IPS DF 4.7 (cell line): Measurements from ENCODE around the gene KRTAP1-4.
"Not testable (repeated sequence)": the region's sequence is repeated elsewhere in the genome, so short reads cannot be mapped to it uniquely, and the experiment has no call there.

Source experiments
- DNase-seq: peaks from one replicate; pipeline ENCODE4 v3.0.0-alpha.2; 2013; ENCODE audit warnings: low spot score; ENCODE audit errors: extremely low read depth

The KRTAP1-4 gene, protein sequence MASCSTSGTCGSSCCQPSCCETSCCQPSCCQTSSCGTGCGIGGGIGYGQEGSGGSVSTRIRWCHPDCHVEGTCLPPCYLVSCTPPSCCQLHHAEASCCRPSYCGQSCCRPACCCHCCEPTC

DNA sequence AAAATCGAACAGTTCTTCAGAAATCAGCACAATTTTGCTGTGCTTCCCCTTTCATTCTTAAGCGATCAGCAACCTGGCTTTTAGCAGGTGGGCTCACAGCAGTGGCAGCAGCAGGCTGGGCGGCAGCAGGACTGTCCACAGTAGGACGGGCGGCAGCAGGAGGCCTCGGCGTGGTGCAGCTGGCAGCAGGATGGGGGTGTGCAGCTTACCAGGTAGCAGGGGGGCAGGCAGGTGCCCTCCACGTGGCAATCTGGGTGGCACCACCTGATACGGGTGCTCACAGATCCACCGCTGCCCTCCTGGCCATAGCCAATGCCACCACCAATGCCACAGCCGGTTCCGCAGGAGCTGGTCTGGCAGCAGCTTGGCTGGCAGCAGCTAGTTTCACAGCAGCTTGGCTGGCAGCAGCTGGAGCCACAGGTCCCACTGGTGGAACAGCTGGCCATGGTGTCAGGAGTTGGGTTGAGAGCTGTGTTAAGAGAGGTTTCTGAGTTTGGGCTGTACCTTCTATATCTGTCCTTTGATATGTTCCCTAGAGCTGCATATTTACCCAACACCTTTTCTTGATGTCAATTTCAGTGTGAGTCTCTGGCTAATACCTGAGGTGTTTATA, at the start of gene KRTAP1-4:
TSS of gene KRTAP1-4 (minus strand) at position 563 of the 613 bp plus-strand sequence. CDS start at position 446, 117 bp downstream.
- DNase-seq = no peak

DNA sequence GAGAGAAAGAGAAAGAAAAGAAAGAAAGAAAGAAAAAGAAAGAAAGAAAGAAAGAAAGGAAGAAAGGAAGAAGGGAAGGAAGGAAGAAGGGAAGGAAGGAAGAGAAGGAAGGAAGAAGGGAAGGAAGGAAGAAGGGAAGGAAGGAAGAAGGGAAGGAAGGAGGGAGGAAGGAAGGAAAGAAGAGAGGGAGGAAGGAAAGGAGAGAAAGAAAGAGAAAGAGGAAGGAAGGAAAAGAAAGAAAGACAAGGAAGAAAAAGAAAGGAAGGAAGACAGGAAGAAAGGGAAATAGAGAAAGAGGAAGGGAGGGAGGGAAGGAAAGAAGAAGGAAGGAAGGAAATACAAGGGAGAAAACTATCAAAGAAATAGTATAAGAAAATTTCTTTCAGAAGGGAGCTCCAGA, 46.8 kb upstream of the KRTAP1-4 start:
- no peak for DNase-seq

DNA sequence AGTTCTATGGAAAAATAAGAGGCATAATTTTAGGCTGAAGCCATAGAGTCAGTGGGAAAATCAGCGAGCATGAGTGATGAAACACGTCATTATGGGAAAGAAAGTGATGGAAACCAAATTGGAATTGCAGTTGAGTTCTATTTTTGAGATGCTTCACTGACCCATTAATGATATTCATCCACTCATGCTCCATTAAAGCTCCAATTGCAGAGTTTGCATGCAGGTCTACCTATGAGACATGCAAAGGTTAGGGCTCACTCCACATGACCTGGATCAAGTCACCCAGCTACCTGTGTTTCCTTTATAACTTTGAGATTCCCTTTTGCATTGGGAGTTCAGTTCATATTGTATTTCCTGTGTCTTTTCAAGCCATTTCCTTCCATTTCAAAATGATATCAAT, 43.7 kb upstream of the KRTAP1-4 start:
- no peak for DNase-seq

DNA sequence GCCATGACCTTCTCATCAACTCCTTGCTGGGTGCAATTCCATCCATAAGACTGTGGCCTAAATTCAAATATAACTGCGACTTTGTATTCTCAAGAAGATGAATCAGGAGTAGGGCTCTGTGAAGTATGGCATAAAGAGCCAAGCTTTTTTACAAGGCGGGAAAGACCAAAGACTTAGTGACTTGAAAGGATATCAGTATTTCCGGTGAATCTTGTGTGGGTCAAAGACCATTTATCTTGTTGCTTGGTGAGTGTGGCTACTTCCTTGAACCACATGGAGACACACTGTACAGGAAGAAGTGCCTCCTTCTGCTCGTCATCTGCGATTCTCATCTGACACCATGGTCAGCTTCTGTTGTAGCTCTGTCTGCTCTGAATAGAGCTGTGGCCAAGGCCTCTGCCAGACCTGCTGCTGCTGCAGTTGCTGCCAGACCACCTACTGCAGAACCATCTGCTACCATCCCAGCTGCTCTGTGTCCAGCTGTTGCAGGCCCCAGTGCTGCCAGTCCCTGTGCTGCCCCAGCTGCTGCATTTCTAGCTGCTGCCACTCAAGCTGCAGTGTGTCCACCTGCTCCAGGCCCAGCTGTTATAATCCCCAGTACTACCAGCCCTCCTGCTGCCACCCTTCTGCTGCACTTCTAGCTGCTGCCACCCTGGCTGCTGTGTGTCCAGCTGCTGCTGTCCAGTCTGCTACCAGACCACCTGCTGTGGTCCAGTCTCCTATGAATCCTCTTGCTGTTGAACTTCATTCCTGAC, 41.8 kb upstream of the KRTAP1-4 start:
- DNase-seq = no peak

DNA sequence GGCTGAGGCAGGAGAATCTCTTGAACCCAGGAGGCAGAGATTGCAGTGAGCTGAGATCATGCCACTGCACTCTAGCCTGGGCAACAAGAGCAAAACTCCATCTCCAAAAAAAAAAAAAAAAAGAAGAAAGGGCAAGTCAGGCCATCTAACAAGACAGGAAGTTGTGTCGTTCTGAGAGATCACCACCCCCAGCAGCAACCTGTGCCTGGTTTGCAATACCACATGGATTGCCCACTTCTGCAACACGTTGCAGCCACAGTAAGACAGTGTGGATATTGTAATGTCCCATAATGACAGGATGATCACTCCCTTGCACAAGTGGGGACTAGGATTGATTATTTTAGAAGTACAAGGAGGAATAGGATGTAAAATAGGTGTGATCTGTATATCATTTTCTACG, 39.0 kb upstream of the KRTAP1-4 start:
- DNase-seq = no peak

DNA sequence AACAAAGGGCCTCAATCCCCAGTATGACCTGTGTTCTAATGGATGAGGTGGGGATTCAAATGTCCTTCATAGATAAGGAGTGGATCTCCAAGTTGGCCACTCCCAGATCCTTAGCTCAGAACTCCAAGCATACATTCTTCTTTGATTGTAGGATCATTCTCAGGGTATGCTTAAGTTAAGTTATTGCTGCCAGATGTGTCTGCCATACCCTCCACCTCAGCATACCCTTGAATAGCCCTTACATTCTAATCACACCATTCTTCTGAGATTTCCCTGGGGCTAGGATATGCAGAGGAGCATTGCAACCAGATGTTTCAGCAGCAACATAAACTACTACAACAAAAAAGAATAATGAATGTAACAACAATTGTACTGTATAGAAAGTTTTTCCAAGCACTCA, 37.3 kb upstream of the KRTAP1-4 start:
- no peak for DNase-seq

DNA sequence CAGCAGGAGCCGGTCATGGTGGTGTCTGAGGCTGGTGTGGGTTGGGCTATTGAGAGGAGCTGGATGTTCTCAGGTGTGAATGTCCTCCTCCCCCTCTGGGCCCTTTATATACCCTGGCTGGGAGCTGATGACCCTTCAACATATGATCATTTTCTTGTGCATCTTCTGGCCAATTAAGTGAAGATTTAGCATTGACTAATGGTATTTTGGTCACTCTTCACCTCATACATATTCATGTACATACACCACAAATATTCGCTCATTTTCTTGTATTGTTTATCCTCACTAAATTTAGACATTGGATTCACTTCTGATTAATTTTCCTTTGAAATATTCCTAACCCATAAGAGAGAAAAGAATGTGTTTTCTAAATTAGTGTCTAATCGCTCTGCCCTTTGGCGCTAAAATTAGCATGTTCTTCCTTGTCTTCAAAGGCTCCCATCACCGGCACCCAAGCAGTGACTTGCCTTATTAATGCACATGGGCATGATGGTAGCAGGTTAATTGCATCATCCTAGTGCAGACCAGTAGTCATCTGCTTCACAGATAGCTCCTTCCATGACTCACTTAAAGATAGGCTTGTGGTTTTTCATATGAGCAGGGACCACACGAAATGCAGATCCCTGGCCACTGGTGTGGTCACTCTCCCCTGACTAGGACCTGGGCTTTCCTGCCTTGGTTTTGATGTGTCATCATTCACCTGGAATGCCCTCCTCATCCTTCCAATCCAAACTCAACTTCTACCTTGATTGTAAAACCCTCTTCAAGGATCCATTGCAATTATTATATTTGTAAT, 36.0 kb upstream of the KRTAP1-4 start, which contains the start of gene KRTAP2-4:
TSS of gene KRTAP2-4 (minus strand) at position 51 of the 796 bp plus-strand sequence. CDS start at position 17, 34 bp downstream.
- no peak for DNase-seq

DNA sequence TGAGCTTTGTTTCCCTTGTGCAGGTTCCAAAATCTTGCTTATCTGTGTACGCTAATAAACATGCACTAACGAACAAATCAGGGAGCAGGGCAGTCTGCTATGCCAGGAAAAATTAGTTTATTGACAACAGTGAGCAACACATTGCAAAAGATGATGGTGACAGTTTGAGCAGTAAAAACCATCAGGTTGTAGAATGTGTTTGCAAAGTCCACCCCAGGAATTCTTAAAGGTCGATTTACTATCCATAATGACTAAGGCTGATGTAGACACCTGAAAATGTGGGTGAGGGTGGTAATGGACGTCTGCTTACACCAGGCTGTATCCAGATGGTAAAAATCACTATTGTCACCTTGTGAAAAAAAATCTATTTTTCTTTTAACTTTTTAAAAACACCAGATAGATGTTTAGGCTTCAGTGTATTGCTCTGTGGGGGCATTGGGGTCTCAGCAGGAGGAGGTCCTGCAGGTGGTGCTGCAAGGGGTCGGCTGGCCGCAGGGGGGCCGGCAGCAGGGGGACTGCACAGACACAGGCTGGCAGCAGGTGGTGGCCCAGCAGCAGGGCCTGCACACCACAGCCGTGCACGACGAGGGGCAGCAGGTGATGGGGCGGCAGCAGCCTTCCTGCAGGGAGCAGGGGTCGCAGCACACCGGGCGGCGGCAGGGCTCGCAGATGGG, 35.2 kb upstream of the KRTAP1-4 start:
- not testable (repeated sequence) for DNase-seq

DNA sequence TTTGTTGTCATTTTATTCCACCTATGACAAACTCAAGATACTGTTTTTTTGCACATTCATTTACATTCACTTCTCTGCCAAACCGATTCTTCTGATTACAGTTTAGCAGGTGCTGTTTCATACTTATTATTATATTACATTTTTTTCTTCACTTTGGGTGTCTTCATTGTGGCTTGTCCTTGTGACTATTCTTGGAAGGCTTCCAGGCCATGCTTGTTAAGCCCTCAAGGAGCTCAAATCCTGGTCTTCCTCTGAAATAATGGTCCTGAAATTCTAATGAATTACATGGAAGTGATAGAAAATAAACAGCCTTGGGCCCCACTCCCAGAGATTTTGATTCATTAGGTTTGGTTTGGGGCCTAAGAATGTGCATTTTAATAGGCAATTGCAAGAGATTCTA, 34.3 kb upstream of the KRTAP1-4 start:
- no peak for DNase-seq

DNA sequence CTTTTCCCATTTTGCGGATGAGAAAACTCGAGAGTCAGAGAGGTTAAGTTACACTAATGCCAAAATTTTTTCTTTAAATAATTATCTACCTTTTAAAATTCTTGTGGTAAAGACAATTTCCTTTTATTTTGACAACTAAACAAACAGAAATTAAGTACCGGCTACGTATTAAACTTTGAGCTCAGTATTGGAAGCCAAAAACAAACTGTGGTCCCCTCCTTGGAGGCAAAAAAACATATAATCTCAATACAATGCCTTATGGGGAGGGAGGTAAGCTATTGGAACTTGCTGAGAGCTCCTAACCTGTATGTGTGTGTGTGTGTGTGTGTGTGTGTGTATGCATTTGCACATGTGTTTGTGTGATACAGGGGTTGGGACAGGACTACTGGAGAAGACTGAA, 33.5 kb upstream of the KRTAP1-4 start:
- no peak for DNase-seq

DNA sequence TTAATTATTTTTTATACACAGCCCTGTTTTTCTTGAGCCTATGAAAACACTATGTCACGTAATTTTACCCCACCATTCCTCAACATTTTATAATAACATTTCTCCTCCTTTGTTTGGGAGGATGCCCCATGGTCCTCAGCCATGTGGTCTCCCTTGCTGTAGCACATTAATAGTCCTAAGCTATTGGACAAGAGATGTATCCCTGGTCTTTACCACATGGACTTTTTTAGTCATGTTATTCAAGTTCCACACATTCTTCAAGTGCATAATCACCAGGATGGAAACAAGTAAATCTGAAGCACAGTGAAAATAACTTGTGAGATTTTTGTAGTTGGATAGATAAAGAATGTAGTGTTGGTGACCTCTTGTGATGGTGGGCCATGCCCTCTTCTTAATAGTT, 32.0 kb upstream of the KRTAP1-4 start:
- DNase-seq = no peak

DNA sequence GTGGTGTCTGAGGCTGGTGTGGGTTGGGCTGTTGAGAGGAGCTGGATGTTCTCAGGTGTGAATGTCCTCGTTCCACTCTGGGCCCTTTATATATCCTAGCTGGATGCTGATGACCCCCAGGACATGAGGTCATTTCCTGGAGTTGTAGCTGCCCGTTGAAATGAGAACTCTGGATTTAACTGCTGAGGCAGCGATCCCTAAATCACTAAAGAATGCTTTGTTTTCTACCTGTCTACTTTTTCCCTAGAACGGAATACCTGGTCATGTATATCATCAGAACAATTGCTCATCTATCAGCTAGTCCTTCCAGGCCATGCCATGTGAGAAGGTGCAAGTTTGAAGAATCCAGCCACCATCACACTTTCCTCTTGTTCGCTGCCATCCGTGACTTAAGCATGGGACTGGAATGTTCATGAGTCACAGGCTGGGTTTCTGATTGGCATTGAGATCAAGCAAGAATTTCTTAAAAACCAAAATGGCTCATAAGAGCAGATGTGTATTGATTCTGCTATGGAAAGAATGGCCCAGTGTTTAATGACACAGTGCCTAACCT, 30.1 kb upstream of the KRTAP1-4 start, which contains the start of gene KRTAP2-3:
TSS of gene KRTAP2-3 (minus strand) at position 63 of the 553 bp plus-strand sequence. CDS start 64 bp downstream, outside the sequence.
- DNase-seq = no peak

DNA sequence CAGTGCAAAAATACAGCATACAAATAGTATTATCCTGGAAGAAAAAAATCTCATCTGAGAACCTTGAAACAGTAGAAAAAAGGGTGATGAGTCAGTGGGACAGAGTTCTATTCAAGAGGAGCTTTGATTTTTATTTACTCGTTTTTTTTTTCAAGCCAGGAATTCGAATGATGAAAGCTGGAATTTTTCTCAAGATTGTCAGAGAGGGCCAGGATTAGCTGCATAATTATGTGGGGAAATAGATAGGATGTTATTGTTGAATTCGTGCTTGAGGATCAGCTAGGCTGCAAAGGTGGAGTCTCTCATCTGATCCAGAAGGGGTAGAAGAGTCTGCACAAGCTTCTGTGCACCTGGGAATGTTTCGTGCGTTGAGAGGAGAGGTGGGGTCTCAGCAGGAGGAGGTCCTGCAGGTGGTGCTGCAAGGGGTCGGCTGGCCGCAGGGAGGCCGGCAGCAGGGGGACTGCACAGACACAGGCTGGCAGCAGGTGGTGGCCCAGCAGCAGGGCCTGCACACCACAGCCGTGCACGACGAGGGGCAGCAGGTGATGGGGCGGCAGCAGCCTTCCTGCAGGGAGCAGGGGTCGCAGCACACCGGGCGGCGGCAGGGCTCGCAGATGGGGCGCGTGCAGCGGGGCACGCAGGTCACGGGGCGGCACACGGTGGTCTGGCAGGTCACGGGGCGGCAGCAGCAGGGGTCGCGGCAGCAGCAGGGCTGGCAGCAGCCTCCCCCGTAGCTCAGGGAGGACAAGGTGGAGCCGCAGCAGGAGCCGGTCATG, 29.5 kb upstream of the KRTAP1-4 start:
- DNase-seq = not testable (repeated sequence)

DNA sequence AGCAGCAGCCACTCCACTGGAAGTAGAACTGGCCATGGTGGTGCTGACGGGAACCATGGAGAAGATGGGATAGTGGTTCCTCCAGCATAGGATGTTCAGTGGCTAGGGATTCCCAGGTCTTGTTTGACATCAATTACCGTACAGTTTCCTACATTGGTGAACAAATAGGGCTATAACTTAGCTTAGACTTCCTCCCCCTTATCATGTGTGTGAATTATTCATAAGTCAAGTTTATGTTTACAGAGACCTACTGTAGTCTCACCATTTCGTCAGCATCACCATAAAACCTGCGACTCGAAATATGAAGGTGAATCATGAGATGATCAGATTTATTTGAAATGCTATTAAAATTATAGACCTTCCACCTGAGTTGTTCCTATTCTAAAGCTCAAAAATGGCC, 28.7 kb upstream of the KRTAP1-4 start:
- DNase-seq = no peak

DNA sequence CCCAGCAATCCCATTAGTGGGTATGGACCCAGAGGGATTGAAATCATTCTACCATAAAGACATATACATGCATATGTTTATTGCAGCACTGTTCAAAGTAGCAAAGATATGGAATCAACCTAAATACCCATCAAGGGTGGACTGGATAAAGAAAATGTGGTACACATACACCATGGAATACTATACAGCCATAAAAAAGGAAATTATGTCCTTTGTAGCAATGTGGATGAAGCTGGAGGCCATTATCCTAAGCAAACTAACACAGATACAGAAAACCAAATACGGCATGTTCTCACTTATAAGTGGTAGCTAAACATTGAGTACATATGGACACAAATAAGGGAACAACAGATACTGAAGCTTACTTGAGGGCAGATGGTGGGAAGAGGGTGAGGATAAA, 27.6 kb upstream of the KRTAP1-4 start:
- DNase-seq = no peak

DNA sequence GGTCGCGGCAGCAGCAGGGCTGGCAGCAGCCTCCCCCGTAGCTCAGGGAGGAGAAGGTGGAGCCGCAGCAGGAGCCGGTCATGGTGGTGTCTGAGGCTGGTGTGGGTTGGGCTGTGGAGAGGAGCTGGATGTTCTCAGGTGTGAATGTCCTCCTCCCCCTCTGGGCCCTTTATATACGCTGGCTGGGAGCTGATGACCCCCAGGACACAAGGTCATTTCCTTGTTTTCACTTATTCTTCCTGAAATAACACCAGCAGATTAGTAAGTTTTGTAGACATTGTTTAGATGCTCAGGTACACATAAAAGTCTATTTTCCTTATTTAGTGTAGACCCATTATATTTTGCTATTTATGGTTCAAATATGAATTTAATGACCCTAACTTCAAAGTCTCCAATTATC, 25.1 kb upstream of the KRTAP1-4 start, which contains the start of gene KRTAP2-2:
TSS of gene KRTAP2-2 (minus strand) at position 101 of the 400 bp plus-strand sequence. CDS start at position 82, 19 bp downstream.
- DNase-seq = not testable (repeated sequence)

DNA sequence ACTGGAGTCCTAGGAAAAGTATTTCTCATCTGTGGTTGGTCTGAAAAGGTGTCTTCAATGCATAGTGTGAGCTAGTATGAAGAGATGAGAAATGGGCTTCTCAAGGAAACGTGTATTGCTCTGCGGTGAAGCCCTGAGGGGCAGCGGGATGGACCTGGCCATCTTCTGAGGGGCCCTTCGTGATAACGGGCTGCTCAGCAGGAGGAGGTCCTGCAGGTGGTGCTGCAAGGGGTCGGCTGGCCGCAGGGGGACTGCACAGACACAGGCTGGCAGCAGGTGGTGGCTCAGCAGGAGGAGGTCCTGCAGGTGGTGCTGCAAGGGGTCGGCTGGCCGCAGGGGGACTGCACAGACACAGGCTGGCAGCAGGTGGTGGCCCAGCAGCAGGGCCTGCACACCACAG, 24.6 kb upstream of the KRTAP1-4 start:
- not testable (repeated sequence) for DNase-seq

DNA sequence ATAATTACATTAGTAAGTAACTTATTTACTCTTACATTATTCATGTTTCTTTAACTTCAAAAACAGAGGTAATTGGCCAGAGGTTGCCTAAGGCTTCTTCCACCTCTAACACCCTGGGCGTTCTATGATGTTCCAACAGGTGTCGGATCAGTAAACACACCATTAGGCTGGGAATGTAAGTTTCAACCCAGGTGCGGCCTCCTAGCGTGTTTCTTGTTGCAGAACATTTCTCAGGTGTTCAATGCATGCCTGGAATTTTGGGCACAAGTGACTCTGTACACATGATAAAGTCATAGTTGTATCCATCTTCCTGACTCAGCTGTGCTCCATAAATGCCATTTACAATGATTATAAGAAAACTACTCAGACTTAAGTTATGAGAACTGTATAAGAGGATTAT, 24.0 kb upstream of the KRTAP1-4 start:
- DNase-seq = no peak

DNA sequence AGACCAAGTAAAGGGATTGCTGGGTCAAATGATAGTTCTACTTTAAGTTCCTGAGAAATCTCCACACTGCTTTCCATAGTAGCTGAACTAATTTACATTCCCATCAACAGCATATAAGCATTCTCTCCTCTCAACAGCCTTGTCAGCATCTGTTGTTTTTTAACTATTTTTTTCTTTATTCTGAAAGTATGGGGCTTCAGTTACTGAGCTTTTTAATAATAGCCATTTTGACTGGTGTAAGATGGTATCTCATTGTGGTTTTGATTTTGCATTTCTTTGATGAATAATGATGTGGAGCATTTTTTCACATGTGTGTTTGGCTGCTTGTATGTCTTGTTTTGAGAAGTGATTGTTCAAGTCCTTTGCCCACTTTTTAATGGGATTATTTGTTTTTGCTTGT, 22.6 kb upstream of the KRTAP1-4 start:
- no peak for DNase-seq

DNA sequence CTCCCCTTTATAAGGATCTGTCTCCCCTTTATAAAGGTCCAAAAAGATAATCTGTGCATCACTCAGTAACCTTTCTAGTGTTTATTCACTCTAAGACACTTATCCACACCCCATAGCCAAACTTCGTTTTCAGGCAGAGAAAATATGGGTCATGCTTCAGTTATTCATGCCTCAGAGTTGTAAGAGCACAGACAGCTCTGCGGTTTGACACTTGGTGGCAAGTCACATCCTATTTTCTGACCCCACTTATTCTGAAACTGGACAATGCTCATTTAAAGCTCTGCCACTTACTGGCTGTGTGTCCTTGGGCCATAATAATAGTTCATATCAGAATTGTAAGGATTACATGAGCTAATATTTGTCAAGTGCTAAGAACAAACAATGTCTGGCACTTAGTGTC, 19.1 kb upstream of the KRTAP1-4 start:
- no peak for DNase-seq
